Measurements from ENCODE around the gene EMILIN3.

GRCh38 chr20:41387444-41387851, 20.8 kb upstream of the EMILIN3 start:
- TF ChIP-seq CTCF (IDR thresholded peaks at IDR 0.05) (no peak), POLR2A (IDR thresholded peaks at IDR 0.05) (no peak)

Data from esophagus squamous epithelium (tissue), 4 donors.